Lung (tissue), 12 donors: ENCODE results near the gene ASB4. TPM values are rescaled to one million over a fixed set of nuclear protein-coding genes. Genes with fewer than 3 reads are reported as not detected.

Experiments used
- ATAC-seq: fragments of 200-7000 bp; cut with Tn5 transposase; one replicate; pipeline ENCODE4 v1.9.1; 2020; ENCODE audit warnings: moderate number of reproducible peaks; ENCODE audit not compliant: insufficient read depth, low FRiP score
- DNase-seq, 3 donors: peaks; one replicate each; pipeline ENCODE4 v3.0.0-alpha.2; 2013 to 2017
- H3K27ac ChIP-seq, 2 donors: one replicate each; pipeline ENCODE4 v1.5.1; 2013; ENCODE audit warnings: mild to moderate bottlenecking in 2 of 2, moderate library complexity in 2 of 2, control low read depth in 1 of 2, inconsistent platforms in 1 of 2, low read depth in 1 of 2, low read length in 1 of 2
- H3K27me3 ChIP-seq, 3 donors: one replicate each; pipeline ENCODE4 v1.5.1; 2013; ENCODE audit warnings: low read length in 2 of 3; ENCODE audit not compliant: control insufficient read depth in 3 of 3, insufficient read depth in 3 of 3
- H3K36me3 ChIP-seq, 4 donors: one replicate each; pipeline ENCODE4 v1.5.1; 2013; ENCODE audit warnings: low read length in 4 of 4, mild to moderate bottlenecking in 1 of 4, moderate library complexity in 1 of 4; ENCODE audit not compliant: control insufficient read depth in 4 of 4, insufficient read depth in 4 of 4
- H3K4me1 ChIP-seq, 5 donors: one replicate each; pipeline ENCODE4 v1.5.1; 2013; ENCODE audit warnings: low read length in 5 of 5, mild to moderate bottlenecking in 2 of 5, moderate library complexity in 1 of 5; ENCODE audit not compliant: control insufficient read depth in 5 of 5, insufficient read depth in 5 of 5
- H3K4me3 ChIP-seq: one replicate; pipeline ENCODE4 v1.5.1; 2013; ENCODE audit warnings: mild to moderate bottlenecking, control low read depth, moderate library complexity
- H3K9ac ChIP-seq, 2 donors: one replicate each; pipeline ENCODE4 v1.5.1; 2013; ENCODE audit warnings: low read length in 2 of 2, control low read depth in 1 of 2; ENCODE audit not compliant: insufficient read depth in 1 of 2
- H3K9me3 ChIP-seq, 4 donors: one replicate each; pipeline ENCODE4 v1.5.1; 2013; ENCODE audit warnings: low read length in 3 of 4, mild to moderate bottlenecking in 1 of 4, moderate library complexity in 1 of 4; ENCODE audit not compliant: control insufficient read depth in 4 of 4, insufficient read depth in 3 of 4
- WGBS, 2 donors: extraction: QIAGEN DNeasy Blood & Tissue Kit; methylation state at CpG; one replicate each; pipeline ENCODE4 v1.1.7; 2013; 5-methylcytosine and 5-hydroxymethylcytosine counted together
- polyA plus RNA-seq, 2 donors: library from polyadenylated mRNA; stranded (reverse); fragments of 200-250 nt; gene quantifications; one replicate each; pipeline ENCODE4 v1.2.1, GENCODE V29; 2013
- total RNA-seq, 2 donors: library from RNA; depleted of rRNA in 1 of 2; stranded (reverse); fragments of >200 nt in 1 of 2; gene quantifications; one replicate each; pipeline ENCODE4 v1.2.1, GENCODE V29; 2014 to 2021
- TF ChIP-seq, protein P1 (sequence below): IDR thresholded peaks from 2 replicates; pipeline ENCODE4 v1.5.1; 2012; ENCODE audit warnings: mild to moderate bottlenecking; ENCODE audit errors: control extremely low read depth, extremely low read depth
- donor health status: control.
- donor health status: control.
- donor health status: Bipolar disorder and iron deficiency.
- donor health status: healthy.
- donor health status: DM: yes; HTN: yes; CAD: no.

ASB4 gene
- total and polyA plus RNA-seq, 4 donors = 0.05 to 3.3 (median 0.60) TPM

DNA sequence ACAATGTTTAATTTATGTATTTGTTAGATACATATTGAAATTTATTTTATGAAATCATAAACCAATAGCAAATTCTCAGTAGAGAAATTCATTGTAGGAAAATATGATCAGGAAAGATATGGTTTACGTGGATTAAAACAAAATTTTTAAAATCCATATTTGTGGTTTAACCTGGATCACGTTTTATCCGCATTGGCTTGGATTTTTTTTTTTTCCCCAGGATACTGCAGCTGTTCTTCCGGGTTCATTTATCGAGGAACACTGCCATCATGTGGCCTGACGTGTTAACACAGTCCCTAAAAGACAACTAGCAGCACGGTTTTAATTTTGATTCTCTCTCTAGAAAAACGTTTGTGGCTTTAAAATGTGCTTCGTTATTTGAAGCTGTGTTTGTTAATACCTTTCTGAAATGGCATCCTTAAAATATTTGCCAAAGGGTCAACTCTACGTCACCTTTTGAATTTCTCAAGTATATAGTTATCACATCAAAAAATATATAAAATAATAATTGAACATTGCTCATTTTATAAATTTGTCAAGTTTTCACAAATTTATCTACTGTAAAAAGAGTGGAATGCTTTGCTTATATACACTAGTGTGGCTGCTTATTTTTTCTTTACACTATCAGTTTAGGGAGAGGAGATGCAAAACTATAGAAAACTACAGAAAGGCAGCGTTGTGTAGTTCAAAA is 8.7 kb upstream of the ASB4 start:
- WGBS, 2 donors = 10% methylated on average over 11 of the region's 11 CpGs
- Histone ChIP-seq H3K9ac (no peak overlapping the region), H3K27ac (no peak overlapping the region), H3K36me3 (no peaks in the 10 kb centered on the region), H3K9me3 (no peaks in the 10 kb centered on the region), H3K4me1 (peaks cover 0 to 22% (median 6%) of the 10 kb centered on the region in 5 donors), H3K4me3 (no peak overlapping the region), H3K27me3 (no peaks in the 10 kb centered on the region)
- DNase-seq (peak; percentile 76 to 91 (median 87)), ATAC-seq (peak; percentile 49)
- TF ChIP-seq, protein P1, sequence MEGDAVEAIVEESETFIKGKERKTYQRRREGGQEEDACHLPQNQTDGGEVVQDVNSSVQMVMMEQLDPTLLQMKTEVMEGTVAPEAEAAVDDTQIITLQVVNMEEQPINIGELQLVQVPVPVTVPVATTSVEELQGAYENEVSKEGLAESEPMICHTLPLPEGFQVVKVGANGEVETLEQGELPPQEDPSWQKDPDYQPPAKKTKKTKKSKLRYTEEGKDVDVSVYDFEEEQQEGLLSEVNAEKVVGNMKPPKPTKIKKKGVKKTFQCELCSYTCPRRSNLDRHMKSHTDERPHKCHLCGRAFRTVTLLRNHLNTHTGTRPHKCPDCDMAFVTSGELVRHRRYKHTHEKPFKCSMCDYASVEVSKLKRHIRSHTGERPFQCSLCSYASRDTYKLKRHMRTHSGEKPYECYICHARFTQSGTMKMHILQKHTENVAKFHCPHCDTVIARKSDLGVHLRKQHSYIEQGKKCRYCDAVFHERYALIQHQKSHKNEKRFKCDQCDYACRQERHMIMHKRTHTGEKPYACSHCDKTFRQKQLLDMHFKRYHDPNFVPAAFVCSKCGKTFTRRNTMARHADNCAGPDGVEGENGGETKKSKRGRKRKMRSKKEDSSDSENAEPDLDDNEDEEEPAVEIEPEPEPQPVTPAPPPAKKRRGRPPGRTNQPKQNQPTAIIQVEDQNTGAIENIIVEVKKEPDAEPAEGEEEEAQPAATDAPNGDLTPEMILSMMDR = peak; percentile 68

DNA sequence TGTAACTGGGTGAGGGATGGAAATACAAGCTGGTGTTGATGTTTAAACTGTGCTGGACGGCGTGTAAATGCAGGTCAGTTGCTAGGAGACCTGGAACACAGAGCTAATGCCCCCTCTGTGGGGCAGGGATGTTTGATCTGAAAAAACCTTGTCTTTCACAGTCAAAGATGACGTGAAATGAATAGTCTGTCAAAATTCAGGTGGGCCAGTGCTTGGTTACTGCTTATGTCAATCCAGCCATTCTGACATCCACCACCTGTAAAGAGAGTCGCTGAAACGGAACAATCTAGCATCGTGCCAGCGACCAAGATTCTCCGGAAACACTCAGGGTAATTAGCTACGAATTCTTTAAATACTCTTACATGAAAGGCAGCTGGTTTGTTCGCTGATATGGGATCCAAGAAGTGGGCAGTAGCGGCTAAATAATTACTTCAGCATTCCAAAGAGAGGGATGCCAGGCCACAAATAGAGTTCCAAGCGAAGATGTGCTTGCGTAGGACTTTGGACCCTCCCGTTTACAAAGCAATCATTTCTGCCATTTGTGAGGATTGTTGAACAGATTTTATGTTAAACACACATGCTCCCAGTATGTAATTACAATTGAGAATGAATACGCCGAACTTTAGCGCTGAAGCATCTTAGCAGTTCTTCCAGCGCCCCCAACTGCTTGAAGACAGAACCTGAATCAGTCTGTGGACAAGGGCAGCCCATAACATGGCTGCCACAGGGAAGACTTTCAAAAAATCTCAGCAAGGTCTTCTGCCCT is 7.3 kb upstream of the ASB4 start:
- Histone ChIP-seq H3K9me3 (no peaks in the 10 kb centered on the region), H3K4me1 (peaks cover 0 to 11% (median 0%) of the 10 kb centered on the region in 5 donors), H3K9ac (peak overlapping the region in 1 of 2 donors; percentile 42), H3K4me3 (no peak overlapping the region), H3K36me3 (no peaks in the 10 kb centered on the region), H3K27me3 (no peaks in the 10 kb centered on the region), H3K27ac (no peak overlapping the region)
- 46 to 71% methylated on average over 18 of the region's 18 CpGs for WGBS, 2 donors
- TF ChIP-seq, protein P1 = peak; percentile 3
- DNase-seq (peak; percentile 57 to 73 (median 70)), ATAC-seq (peak; percentile 87)

DNA sequence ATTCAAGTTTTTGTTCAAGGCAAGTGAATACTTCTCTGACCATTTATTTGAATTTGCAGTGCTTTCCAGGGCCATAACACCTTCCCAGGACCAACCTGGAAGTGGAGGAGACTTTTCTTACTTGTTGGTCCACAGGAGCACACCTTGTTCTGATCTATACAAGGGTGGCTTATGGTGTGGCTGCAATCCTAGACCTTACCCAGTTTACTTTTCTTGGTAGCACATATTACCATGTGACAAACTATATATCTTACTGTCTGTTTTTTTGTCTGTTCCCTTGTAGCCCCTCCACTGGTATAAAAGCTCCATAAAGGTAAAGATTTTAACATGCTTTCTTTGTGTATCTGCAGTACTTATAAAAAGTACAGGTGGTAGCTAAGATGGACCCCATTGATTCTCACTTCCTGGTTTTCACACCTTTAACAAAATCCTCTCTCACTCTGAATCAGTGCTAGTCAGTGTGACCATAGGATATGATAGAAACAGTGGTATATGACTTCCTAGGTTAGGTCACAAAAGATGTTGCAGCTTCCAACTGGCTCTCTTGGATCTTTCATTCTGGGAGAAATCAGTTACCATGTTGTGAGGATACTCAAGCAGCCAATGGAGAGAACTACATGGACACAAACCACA is 5.6 kb upstream of the ASB4 start:
- Histone ChIP-seq H3K4me3 (no peak overlapping the region), H3K27ac (no peak overlapping the region), H3K27me3 (no peaks in the 10 kb centered on the region), H3K36me3 (no peaks in the 10 kb centered on the region), H3K4me1 (peaks cover 0 to 11% (median 0%) of the 10 kb centered on the region in 5 donors), H3K9ac (no peak overlapping the region), H3K9me3 (no peaks in the 10 kb centered on the region)
- TF ChIP-seq, protein P1 = no peak
- DNase-seq (no peak), ATAC-seq (no peak)
